Left renal cortex interstitium (tissue), 4 donors: Measurements from ENCODE around the gene PLCL2. TPM values are rescaled to one million over a fixed set of nuclear protein-coding genes. Genes with fewer than 3 reads are reported as not detected.

Experiments used
- DNase-seq, 4 donors: peaks; one replicate each; pipeline ENCODE4 v3.0.0-alpha.2; 2013; ENCODE audit warnings: low read depth in 4 of 4, low spot score in 2 of 4, missing footprints in 1 of 4
- polyA plus RNA-seq, 4 donors: library from polyadenylated mRNA; unstranded; fragments of 120-200 nt; gene quantifications; one replicate each; pipeline ENCODE4 v1.2.1, GENCODE V29; 2013; ENCODE audit not compliant: insufficient read length in 4 of 4

Gene PLCL2
- polyA plus RNA-seq, 4 donors = 13.1 to 16.5 (median 14.9) TPM

DNA sequence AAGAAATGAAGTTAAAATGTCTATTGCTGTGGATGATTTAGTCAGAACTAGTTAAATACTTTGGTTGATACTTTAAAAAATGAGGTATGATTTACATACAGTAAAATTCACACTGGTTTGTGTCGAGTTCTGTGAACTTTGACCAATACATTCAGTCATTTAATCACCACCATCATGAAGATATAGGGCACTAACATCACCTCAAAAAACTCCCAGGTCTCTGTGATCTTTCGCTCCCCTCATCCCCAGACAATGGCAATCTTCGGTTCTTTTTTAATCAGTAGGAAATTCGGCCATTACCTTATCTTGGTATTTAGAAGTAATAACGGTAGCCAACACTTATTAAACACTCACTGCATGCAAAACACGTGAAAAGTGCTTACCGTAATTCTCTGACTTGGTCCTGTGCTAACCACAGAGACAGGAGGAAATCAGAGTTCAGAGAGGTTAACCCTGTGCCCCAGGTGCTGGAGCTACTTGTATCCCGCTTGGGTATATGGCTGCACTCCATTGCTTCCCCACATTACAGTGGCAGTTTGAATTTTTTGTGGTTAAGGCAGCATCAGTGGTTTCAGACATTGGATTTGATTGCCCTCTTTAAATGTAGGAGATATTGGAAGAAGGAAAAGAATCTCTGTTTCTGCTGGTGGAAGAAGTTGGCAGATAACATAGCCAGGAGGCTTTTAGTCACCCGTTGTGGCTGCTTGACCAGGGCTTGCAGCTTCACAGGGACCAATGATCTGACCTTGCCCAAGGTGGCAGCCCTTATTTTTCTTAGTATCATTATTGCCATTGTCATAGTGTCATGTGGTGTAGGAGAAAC, 4.2 kb downstream of the PLCL2 start:
- no peak for DNase-seq

- DNase-seq = no peak
These were observed 6.0 kb downstream of the PLCL2 start for GRCh38 chr3:16890597-16891333.

DNA sequence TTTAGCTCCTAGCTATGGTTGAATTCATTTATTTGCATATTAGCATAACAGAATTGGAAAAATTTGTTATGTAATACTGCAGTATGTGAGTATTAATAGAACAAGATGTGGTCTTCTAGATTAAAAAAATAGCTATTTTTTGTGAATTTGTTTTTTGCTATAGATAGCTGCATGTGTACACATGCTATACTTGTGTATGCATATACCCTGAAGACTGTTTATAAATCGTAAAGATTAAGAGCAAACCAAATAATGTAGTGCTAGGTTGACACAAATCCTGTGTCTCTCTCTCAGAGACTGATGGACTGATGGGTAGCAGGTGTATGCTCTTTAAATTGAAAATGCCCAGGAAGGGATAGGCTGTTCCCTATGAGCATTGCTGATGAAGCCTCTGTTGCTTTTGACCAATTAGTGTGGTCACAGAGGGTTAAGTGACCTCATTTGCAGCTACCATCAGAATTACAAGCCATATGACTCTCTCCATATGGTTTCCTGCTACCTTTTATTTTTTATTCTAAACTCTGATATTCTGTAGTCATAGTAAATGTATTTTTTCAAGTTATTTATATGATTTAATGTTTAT, 9.0 kb downstream of the PLCL2 start:
- no peak for DNase-seq

DNA sequence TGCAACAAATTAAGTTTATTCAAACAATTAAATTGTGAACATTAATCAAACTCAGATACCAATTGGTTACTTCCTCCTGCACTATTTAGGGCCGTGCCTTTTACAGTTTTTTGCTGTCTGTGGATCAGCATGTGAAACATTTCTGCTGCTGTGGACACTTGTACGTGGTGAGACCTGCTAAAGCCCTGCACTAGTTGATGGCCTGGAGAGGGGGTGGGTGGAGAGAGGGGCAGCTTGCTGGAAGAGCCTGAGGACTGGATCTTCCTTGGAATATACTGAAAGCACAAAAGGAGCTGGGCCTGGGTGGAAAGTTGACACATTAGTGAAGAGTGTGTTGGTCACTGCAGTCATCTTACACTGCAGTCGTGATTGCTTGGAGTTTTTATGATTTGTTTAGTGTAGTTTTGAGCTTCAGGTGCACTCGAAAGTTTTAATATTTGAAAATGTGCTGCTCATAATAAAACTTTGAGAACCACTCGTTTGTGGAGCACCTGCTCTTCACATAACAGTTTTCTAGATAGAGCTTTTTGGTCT, 11.4 kb downstream of the PLCL2 start:
- DNase-seq = no peak

- no peak for DNase-seq
These were observed 12.1 kb downstream of the PLCL2 start for GRCh38 chr3:16896820-16897219.

GRCh38 chr3:16897254-16897926, 12.6 kb downstream of the PLCL2 start:
- no peak for DNase-seq

DNA sequence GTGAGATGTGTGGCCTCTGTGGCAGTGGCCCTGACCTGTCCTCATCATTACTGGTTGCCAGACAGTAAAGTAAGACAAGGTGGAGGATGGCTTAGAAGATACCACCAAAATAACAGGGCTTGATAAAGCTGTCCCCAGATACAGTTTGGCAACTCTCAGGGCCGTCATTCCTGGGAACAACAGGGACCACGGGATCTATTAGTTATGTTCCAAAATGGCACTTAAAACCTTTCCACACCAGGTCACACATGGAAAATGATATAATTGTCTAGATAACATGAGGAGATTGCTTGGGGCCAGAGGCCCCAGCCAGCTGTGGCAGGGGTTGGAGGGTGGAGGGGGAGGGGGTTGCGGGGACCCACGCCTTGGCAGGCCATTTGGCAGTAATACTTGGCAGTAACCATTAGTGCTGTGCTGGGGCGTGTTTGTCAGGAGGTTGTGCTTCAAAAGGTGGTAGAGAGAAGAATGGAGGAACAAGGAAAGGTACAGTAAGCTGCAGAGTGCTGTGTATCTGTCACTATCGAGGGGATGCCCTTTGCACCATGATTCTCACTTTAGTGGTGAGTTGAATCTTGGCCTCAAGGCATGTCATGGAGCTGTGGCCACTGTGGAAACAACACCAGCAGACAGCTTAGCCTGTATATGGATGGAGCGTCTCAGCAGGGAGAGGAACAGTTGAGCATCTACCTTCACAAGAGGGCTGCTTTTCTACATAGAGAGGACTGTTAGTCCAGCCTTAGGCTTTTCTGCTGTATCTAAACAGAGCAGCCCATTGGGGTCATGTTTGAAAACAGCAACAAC, 14.0 kb downstream of the PLCL2 start:
- no peak for DNase-seq

DNA sequence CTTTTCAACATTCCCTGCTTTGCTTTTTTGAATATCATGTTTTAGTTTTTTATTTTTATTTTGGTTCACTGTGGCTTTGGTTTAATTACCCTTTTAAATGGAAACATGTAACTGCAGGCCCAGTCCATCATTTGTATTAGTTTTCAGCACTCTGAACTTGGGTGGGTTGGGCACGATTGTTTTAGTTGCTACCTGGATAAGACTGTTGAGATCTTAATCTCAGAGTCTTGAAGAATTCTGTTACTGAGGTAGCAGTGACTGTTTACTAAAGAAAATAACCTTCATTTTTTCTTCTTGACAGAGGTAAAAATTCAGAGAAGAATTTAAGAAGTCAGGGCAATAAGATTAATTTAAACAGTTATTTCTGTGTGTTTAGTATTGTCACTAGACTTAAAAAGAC, 15.2 kb downstream of the PLCL2 start:
- no peak for DNase-seq

DNA sequence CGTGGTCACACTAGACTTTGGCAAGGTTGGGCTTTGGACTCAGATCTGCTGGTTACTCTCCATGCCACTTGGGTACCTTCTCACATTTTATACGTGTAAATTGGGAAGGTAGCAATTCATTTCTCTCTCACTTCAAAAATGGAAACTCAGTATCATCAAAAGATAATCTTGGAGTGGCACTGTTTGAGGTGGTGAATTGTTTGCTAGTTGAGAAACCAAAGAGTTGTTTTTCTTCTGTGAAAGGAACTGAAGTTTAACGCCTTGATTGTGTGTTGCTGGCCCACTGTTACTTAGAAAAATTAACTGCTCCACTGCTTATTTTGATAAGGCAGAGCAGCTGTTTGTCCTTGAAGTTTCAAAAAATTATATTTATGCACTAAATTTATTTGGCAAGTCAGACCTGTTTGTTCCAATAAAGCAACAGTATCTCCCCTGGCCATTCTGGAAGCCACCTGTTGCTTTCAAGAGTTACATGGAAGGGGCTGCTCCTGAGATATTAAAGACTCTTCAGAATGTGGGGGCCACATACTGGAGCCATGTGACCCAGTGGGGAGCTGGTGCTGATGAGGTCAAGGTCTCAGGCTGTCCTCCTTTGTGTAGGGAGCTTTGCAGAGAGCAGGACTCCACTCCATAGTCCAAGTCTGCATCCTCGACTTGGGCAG, 16.2 kb downstream of the PLCL2 start:
- DNase-seq = no peak

DNA sequence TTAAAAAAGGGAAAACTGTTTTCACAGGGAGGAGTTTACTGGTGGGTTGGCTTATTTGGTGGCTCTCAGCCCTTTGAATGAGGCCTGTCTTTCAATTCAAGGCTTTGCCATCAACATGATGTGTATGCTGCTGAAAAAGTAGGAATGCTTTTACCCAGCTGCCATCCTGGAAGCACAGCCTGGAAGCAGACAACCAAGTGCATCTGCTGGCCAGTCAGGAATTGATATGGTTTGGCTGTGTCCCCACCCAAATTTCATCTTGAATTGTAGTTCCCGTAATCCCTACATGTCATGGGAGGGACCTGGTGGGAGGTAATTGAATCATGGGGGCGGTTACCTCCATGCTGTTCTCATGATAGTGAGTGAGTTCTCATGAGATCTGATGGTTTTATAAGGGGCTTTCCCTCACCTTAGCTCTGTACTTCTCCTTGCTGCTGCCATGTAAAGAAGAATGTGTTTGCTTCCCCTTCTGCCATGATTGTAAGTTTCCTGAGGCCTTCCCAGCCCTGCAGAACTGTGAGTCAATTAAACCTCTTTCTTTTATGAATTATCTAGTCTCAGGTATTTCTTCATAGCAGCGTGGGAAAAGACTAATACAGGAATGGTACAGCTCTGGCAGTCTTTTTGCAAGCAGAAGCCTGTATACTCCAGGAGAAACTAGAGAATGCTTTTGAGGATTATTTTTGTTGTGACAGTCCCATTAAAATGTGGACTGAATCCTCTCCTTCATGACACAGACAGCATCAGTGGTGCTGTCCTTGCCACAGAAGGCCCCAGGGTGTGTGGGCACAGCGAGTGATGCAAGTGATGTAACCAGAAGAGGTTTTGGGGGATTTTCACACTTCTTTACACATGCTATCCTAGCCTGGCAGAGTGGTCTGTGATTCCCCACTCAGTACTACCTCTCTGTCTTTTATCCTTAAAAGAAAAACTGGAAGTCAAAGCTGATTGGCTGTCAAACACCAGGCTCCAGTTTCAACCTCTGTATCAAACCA, 20.0 kb downstream of the PLCL2 start:
- DNase-seq = no peak

GRCh38 chr3:16905704-16906103, 20.9 kb downstream of the PLCL2 start:
- DNase-seq = no peak

- no peak for DNase-seq
These were observed 21.9 kb downstream of the PLCL2 start for GRCh38 chr3:16906682-16907081.

DNA sequence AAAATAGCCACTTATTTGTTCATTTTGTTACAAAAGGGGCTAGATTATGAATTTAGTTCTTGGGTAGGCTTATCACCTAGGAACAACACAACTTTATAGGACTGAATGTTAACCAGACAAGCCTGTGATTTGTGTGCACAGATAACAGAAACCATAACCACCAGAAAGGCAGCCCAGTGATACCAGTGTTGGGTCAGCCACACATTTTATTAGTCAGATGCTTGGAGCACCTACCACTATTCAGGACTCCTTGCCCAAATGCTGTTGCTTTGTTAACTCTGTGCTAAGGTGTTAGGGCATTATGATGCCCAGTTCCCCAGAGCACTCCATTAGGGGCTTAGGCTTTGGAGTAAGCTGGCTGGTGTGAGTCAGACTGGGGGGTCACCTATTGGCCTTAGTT, 22.5 kb downstream of the PLCL2 start:
- DNase-seq = no peak

DNA sequence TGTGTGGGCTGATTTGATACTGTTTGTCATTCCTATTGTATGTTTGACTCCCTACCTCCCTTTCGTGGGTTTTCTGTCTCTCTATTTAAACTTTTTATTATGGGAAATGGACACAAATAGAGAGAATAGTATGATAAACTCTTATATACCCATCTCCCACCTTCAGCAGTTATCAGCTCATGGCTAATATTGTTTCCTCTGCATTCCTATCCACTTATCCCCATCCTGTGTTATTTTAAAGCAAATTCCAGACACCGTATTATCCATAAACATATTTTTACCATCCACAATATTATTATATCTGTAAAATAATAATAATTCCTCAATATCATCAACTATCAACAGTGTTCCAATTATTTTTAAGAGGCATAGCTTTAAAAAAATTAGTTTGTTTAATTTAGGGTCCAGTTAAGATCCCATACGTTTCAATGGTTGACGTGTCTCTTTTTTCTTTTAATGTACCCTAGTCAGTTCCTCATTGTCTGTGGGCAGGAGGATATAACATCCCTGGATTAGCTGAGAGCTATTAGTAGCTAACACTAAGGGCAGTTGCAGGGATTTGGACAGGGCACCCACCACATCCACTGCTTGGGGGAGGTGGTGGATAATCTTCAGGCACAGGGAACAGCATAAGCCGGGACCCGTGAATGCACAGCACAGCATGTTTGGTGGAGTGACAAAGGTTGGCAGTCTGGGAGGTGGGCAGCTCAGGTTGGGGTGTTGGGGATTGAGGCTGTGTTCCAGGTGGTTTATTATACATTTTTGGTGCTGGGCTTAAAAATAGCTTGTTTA, 23.5 kb downstream of the PLCL2 start:
- DNase-seq = no peak

DNA sequence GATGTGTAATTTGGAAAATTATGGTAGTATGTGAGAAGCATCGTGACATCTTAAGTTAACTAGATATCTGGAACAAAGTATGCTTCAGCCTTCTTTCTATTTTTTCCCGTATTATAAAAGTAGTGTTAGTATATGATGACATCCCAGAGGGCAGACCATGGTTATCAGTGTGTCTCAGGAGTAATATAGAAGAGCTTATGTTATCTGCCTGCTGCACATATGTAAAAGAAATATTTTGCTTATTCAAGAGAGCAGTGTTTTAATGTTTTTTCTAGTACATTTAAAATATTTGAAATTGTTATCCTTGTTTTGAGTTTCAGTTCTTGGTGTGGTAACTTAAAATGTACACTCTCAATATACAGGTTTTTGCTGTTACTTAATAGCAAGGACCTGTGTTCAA, 24.1 kb downstream of the PLCL2 start:
- no peak for DNase-seq

DNA sequence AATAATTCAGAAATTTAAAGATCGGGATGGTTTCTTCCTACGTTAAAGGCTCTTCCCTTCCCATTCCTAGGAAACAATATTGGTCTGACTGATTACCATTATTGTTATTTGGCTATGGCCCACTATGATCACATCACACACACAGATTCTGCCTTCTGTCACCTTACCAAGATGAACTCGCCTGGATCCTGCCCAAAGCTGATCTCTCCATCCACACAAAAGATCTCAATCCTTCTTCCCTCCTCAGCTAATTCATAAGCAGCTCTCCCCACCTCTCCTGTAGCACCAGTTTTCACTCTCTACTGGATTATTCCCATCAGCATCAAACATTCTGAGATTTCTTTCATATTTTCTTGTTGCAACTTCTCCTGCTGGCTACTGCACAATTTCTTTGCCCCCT, 25.0 kb downstream of the PLCL2 start:
- no peak for DNase-seq

- DNase-seq = no peak
These were observed 25.5 kb downstream of the PLCL2 start for GRCh38 chr3:16910207-16910606.

DNA sequence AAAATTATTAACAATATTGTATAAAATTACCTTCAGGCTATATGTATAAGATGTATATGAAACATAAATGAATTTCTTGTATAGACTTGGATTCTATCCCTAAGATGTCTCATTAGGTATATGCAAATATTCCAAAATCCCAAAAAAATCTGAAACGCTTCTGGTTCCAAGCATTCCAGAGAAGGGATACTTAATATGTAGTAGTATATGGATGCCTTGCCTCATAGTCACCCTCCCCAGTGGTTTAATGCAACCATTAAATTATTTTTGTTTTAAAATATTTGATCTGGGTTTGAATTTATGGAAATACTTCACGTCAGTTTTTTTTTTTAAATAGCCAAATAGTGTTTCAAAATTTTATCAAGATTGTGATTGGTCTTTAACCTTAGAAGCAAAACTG, 27.2 kb downstream of the PLCL2 start:
- no peak for DNase-seq
